Progenitor cell of endocrine pancreas (in vitro differentiated cells): ENCODE results near the gene PCBP3. TPM values are rescaled to one million over a fixed set of nuclear protein-coding genes. Genes with fewer than 3 reads are reported as not detected.

Experiments
- DNase-seq: peaks from one replicate; pipeline ENCODE4 v3.0.0; 2021; ENCODE audit warnings: low spot score; ENCODE audit not compliant: unreplicated experiment
- H3K27ac Mint-ChIP-seq: 2 replicates; pipeline ENCODE4 v1.8.0; 2021; ENCODE audit warnings: mild to moderate bottlenecking, moderate library complexity, mixed read lengths
- H3K27me3 Mint-ChIP-seq: 2 replicates; pipeline ENCODE4 v1.8.0; 2021; ENCODE audit warnings: mixed read lengths
- H3K36me3 Mint-ChIP-seq: 2 replicates; pipeline ENCODE4 v1.8.0; 2022; ENCODE audit warnings: mixed read lengths; ENCODE audit not compliant: insufficient read depth
- H3K4me1 Mint-ChIP-seq: 2 replicates; pipeline ENCODE4 v1.8.0; 2021; ENCODE audit warnings: low read depth, mixed read lengths
- H3K4me3 Mint-ChIP-seq: 2 replicates; pipeline ENCODE4 v1.8.0; 2021; ENCODE audit warnings: low read depth, mild to moderate bottlenecking, moderate library complexity, mixed read lengths
- H3K9me3 Mint-ChIP-seq: 2 replicates; pipeline ENCODE4 v1.8.0; 2021; ENCODE audit warnings: low read depth, mixed read lengths
- total RNA-seq: library from RNA; stranded (reverse); gene quantifications from 2 replicates; pipeline ENCODE4 v1.2.1, GENCODE V29; 2021
- TF ChIP-seq, protein P1 (sequence below): fragments of 200-600 bp; sonication (generic); IDR thresholded peaks from one replicate; pipeline ENCODE4 v1.5.0; 2021; ENCODE audit warnings: antibody characterized with exemption, mild to moderate bottlenecking; ENCODE audit not compliant: unreplicated experiment

The PCBP3 gene
- total RNA-seq, 1 donor from 2014 or later: 3.7 TPM

DNA sequence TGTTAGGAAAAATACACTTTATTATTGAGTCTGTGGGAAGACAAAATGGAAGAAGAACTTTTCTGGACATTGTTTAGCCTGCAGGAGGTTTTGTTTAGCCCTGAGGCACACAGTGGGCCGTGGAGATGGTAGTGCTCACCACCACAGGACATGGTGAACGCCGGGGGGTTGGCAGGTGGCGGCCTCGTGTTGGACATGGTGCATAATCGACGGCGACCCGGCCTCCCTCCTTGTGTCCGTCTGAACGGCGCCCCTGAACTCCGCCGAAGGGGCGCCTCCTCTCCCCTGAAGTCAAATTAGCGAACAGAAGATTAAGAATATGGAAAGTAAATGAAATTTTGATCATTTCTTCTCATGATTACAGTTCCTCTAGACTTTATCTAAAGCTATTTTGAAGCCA lies 126.4 kb downstream of the PCBP3 start:
- Mint-ChIP-seq H3K36me3 (no peaks in the 10 kb centered on the region), H3K4me3 (no peak overlapping the region), H3K27me3 (peaks cover 2% of the 10 kb centered on the region), H3K9me3 (peaks cover 13% of the 10 kb centered on the region), H3K4me1 (no peaks in the 10 kb centered on the region), H3K27ac (no peak overlapping the region)
- no peak for DNase-seq
- TF ChIP-seq, protein P1, sequence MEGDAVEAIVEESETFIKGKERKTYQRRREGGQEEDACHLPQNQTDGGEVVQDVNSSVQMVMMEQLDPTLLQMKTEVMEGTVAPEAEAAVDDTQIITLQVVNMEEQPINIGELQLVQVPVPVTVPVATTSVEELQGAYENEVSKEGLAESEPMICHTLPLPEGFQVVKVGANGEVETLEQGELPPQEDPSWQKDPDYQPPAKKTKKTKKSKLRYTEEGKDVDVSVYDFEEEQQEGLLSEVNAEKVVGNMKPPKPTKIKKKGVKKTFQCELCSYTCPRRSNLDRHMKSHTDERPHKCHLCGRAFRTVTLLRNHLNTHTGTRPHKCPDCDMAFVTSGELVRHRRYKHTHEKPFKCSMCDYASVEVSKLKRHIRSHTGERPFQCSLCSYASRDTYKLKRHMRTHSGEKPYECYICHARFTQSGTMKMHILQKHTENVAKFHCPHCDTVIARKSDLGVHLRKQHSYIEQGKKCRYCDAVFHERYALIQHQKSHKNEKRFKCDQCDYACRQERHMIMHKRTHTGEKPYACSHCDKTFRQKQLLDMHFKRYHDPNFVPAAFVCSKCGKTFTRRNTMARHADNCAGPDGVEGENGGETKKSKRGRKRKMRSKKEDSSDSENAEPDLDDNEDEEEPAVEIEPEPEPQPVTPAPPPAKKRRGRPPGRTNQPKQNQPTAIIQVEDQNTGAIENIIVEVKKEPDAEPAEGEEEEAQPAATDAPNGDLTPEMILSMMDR: no peak

DNA sequence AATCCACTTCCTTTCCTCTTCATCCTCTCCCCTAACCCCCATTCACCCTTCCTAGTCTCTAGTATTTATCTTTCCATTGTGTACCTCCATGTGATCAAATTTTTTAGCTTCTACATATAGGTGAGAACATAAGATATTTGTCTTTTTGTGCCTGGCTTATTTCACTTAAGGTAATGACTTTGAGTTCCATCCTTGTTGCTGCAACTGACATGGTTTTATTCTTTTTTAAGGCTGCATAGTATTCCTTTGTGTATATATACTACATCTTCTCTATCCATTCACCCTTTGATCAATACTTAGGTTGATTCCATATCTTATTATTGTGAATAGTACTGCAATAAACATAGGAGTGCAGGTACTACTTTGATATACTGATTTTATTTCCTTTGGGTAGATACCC lies 128.7 kb downstream of the PCBP3 start:
- no peaks in the 10 kb centered on the region for H3K36me3 Mint-ChIP-seq
- TF ChIP-seq, protein P1: no peak
- H3K9me3 Mint-ChIP-seq: peaks cover 21% of the 10 kb centered on the region
- H3K27me3 Mint-ChIP-seq: peaks cover 3% of the 10 kb centered on the region
- no peak overlapping the region for H3K27ac Mint-ChIP-seq
- DNase-seq: no peak
- H3K4me1 Mint-ChIP-seq: no peaks in the 10 kb centered on the region
- H3K4me3 Mint-ChIP-seq: no peak overlapping the region

DNA sequence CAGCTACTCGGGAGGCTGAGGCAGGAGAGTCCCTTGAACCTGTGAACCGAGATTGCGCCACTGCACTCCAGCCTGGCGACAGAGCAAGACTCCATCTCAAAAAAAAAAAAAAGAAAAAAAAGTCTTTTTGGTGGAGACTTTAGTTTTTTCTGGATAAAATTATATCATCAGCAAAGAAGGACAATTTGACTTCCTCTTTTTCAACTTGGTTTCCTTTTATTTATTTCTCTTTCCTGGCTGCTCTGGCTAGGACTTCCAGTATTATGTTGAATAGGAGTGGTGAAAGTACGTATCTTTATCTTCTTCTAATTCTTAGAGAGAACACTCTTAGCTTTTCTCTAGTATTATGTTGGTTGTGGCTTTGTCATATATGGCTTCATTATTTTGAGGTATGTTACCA lies 130.8 kb downstream of the PCBP3 start:
- Mint-ChIP-seq H3K36me3 (no peaks in the 10 kb centered on the region), H3K4me3 (no peak overlapping the region), H3K9me3 (peaks cover 26% of the 10 kb centered on the region), H3K27me3 (peaks cover 3% of the 10 kb centered on the region), H3K27ac (no peak overlapping the region), H3K4me1 (no peaks in the 10 kb centered on the region)
- TF ChIP-seq, protein P1: no peak
- DNase-seq: no peak

DNA sequence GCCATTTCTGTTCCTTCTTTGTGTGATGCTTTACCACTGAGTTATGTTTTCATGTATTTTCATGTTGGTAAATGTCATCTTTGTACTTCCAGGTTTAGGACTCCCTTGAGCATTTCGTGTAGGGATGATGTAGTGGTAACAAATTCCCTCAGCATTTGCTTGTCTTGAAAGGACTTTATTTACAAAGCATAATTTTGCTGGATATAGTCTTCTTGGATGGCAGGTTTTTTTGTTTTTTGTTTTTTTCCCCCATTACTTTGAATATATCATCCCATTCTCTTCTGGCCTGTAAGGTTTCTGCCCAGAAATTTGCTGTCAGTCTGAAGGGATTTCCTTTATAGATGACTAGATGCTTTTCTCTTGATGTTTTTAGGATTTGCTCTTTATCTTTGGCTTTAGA lies 133.4 kb downstream of the PCBP3 start:
- no peak for DNase-seq
- no peak overlapping the region for H3K4me3 Mint-ChIP-seq
- peaks cover 26% of the 10 kb centered on the region for H3K9me3 Mint-ChIP-seq
- H3K4me1 Mint-ChIP-seq: no peaks in the 10 kb centered on the region
- H3K36me3 Mint-ChIP-seq: no peaks in the 10 kb centered on the region
- no peak overlapping the region for H3K27ac Mint-ChIP-seq
- TF ChIP-seq, protein P1: no peak
- peaks cover 3% of the 10 kb centered on the region for H3K27me3 Mint-ChIP-seq

GRCh38 chr21:45778686-45779085 lies 135.2 kb downstream of the PCBP3 start:
- TF ChIP-seq, protein P1: no peak

More at GRCh38 chr21:45778686-45779085, 135.2 kb downstream of the PCBP3 start:
- peaks cover 6% of the 10 kb centered on the region for H3K27me3 Mint-ChIP-seq
- H3K4me3 Mint-ChIP-seq: no peak overlapping the region
- DNase-seq: no peak
- peaks cover 13% of the 10 kb centered on the region for H3K9me3 Mint-ChIP-seq
- no peaks in the 10 kb centered on the region for H3K4me1 Mint-ChIP-seq
- H3K27ac Mint-ChIP-seq: no peak overlapping the region
- H3K36me3 Mint-ChIP-seq: peaks cover 2% of the 10 kb centered on the region
